Colonic mucosa (tissue), 4 donors: Measurements from ENCODE around the gene HCK. TPM values are rescaled to one million over a fixed set of nuclear protein-coding genes. Genes with fewer than 3 reads are reported as not detected.
A peak's percentile ranks its signal among the peaks of the same experiment; 100 is the strongest.

Source experiments
- DNase-seq: peaks from one replicate; pipeline ENCODE4 v3.0.0-alpha.2; 2020
- H3K27ac ChIP-seq: fragments of 200-600 bp; one replicate; pipeline ENCODE4 v1.8.0; 2021
- H3K27me3 ChIP-seq: fragments of 200-600 bp; one replicate; pipeline ENCODE4 v1.8.0; 2021
- H3K36me3 ChIP-seq: fragments of 200-600 bp; one replicate; pipeline ENCODE4 v1.8.0; 2021
- H3K4me1 ChIP-seq: fragments of 200-600 bp; one replicate; pipeline ENCODE4 v1.8.0; 2021; ENCODE audit warnings: mild to moderate bottlenecking
- H3K4me3 ChIP-seq: fragments of 200-600 bp; one replicate; pipeline ENCODE4 v1.8.0; 2021
- H3K9ac ChIP-seq, 2 donors: one replicate each; pipeline ENCODE4 v1.7.0; 2013; ENCODE audit warnings: control low read depth in 2 of 2, low read depth in 2 of 2, low read length in 2 of 2
- H3K9me3 ChIP-seq: fragments of 200-600 bp; one replicate; pipeline ENCODE4 v1.8.0; 2021
- CTCF ChIP-seq: fragments of 200-600 bp; IDR thresholded peaks from one replicate; pipeline ENCODE4 v1.8.0; 2022; ENCODE audit warnings: antibody characterized with exemption, mild to moderate bottlenecking
- intact Hi-C: fragments of 100-400 bp; cut with DNase I; formaldehyde crosslinking; loops from one replicate; pipeline ENCODE4 v1.14.1; 2022
- total RNA-seq, 2 donors: library from RNA; stranded (reverse); fragmentation: NEBNext Ultra II Directional in 1 of 2; extraction: Animal tissue kit (Norgen Biotek cat#: 25700) in 1 of 2; gene quantifications; one replicate each; pipeline ENCODE4 v1.2.1, GENCODE V29; 2021
- donor health status: healthy.
- donor health status: DM: no; HTN: no; CAD: no.
- donor health status: DM: no; HTN: no; CAD: no.

HCK gene
- total RNA-seq, 2 donors from 2014 or later = 3.7 to 6.6 TPM

DNA sequence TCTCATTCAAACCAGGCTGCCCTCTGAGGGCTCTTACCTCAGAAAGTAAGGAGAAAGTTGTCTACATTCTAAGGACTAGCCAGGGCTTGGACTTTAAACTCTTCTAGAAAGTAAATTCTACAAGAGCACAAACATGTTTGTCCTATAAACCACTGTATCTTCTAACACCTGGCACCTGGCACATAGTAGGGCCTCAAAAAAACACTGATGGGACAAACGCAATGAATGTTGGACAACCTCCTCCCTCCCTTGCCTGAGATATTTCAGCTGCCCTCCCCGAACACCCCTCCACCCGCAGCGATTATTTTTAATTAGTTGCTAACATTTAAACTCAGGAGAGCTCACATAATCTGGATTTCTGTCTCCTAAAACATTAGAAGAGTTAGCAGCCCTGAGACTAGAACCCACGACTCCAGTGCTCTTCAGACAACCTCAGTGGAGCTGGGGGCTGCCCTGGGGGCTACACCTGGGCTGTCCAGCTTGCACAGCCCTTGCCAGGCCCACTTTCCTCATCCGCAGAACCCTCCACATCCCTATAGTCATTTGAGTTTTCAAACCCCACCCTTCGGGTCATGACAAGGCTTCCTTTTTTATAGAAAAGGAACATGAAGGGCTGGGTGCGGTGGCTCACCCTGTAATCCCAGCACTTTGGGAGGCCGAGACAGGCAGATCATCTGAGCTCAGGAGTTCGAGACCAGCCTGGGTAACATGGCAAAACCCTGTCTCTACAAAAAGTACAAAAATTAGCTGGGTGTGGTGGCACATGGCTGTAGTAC lies 4.9 kb downstream of the HCK start:
- Histone ChIP-seq H3K36me3 (no peaks in the 10 kb centered on the region), H3K9ac (no peak overlapping the region), H3K4me3 (no peak overlapping the region), H3K27me3 (peaks cover 15% of the 10 kb centered on the region), H3K27ac (no peak overlapping the region), H3K9me3 (no peaks in the 10 kb centered on the region), H3K4me1 (no peaks in the 10 kb centered on the region)
- TF ChIP-seq CTCF = no peak
- no peak for DNase-seq
- intact Hi-C loops = no loop called here

GRCh38 chr20:32057656-32058184 lies 5.7 kb downstream of the HCK start:
- peaks cover 6% of the 10 kb centered on the region for H3K27me3 ChIP-seq
- intact Hi-C loops = no loop called here

GRCh38 chr20:32059189-32059588 lies 7.1 kb downstream of the HCK start:
- no peak for TF ChIP-seq CTCF
- intact Hi-C loops = no loop called here
- Histone ChIP-seq H3K4me1 (no peaks in the 10 kb centered on the region), H3K9me3 (no peaks in the 10 kb centered on the region), H3K36me3 (no peaks in the 10 kb centered on the region), H3K27ac (no peak overlapping the region), H3K4me3 (no peak overlapping the region), H3K27me3 (no peaks in the 10 kb centered on the region), H3K9ac (no peak overlapping the region)
- DNase-seq = no peak

More at GRCh38 chr20:32057656-32058184, 5.7 kb downstream of the HCK start:
- Histone ChIP-seq H3K4me3 (no peak overlapping the region), H3K9me3 (no peaks in the 10 kb centered on the region), H3K9ac (no peak overlapping the region), H3K27ac (no peak overlapping the region), H3K4me1 (no peaks in the 10 kb centered on the region), H3K36me3 (no peaks in the 10 kb centered on the region)
- TF ChIP-seq CTCF = no peak
- no peak for DNase-seq

DNA sequence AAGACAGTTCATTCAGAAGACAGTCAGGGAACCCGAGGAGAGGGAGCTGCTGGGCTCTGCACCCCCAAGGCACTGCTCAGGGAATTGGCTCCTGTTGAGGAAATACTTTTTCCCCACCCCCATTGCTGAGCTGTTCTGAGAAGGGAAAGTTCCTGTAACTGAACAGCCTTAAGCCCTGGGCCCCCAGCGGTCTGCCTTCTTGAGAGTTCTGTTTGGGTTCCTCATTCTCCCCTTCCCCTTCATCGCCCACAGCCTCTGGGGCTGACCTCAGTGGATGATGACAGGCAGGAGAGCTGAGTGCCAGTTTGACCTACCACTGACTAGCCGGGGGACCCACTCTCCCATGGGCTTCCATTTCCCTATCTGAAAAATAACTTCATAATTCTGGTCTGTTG lies 10.7 kb downstream of the HCK start:
- DNase-seq = peak; percentile 33
- intact Hi-C loops = no loop called here

GRCh38 chr20:32063695-32064094 lies 11.7 kb downstream of the HCK start:
- no peaks in the 10 kb centered on the region for H3K4me1 ChIP-seq
- DNase-seq = no peak
- H3K27ac ChIP-seq = no peak overlapping the region
- no peak for TF ChIP-seq CTCF
- no peaks in the 10 kb centered on the region for H3K36me3 ChIP-seq
- no peaks in the 10 kb centered on the region for H3K9me3 ChIP-seq
- intact Hi-C loops = no loop called here
- no peaks in the 10 kb centered on the region for H3K27me3 ChIP-seq
- no peak overlapping the region for H3K9ac ChIP-seq
- no peak overlapping the region for H3K4me3 ChIP-seq

More for the DNA sequence above, 10.7 kb downstream of the HCK start:
- H3K4me1 ChIP-seq = no peaks in the 10 kb centered on the region
- TF ChIP-seq CTCF = no peak
- H3K9ac ChIP-seq = no peak overlapping the region
- H3K9me3 ChIP-seq = no peaks in the 10 kb centered on the region
- H3K4me3 ChIP-seq = no peak overlapping the region
- H3K27ac ChIP-seq = no peak overlapping the region
- H3K27me3 ChIP-seq = no peaks in the 10 kb centered on the region
- H3K36me3 ChIP-seq = no peaks in the 10 kb centered on the region
